IMR-90 (cell line): Measurements from ENCODE around the gene NIPAL4. TPM values are rescaled to one million over a fixed set of nuclear protein-coding genes. Genes with fewer than 3 reads are reported as not detected.

Experiments
- ATAC-seq: fragments of 200-7000 bp; cut with Tn5 transposase; 2 replicates; pipeline ENCODE4 v1.9.1; 2020; ENCODE audit warnings: low read depth, mild to moderate bottlenecking, moderate library complexity
- BruUV-seq: library from RNA; stranded (reverse); fragments of 400-500 nt; replicated peaks from 2 replicates; lab custom pipeline; 2021; lab: Mats Ljungman, UMichigan
- CTCF ChIA-PET: fragments of 300-600 bp; formaldehyde crosslinking; extraction: SDS; loops from one replicate; lab custom pipeline; 2021; ENCODE audit warnings: antibody characterized with exemption; lab: Yijun Ruan, JAX
- POLR2A ChIA-PET: fragments of 300-600 bp; sonication (Branson Sonifier 250); formaldehyde crosslinking; loops from one replicate; lab custom pipeline; 2022; ENCODE audit warnings: antibody characterized with exemption; ENCODE audit not compliant: unreplicated experiment; lab: Charles Lee
- DNase-seq: peaks from one replicate; pipeline ENCODE4 v3.0.0; 2013
- H2AFZ ChIP-seq: replicated peaks from 2 replicates; pipeline ENCODE3; 2013; ENCODE audit warnings: low read length, mild to moderate bottlenecking; ENCODE audit not compliant: poor library complexity
- H2AK5ac ChIP-seq: 2 replicates; pipeline ENCODE4 v1.6.1; 2013; ENCODE audit warnings: low read depth, low read length, inconsistent platforms
- H2AK9ac ChIP-seq: replicated peaks from 2 replicates; pipeline ENCODE3; 2013; ENCODE audit warnings: mild to moderate bottlenecking, low read depth, low read length, moderate library complexity; ENCODE audit not compliant: poor library complexity
- H2BK120ac ChIP-seq: 2 replicates; pipeline ENCODE4 v1.6.1; 2013; ENCODE audit warnings: low read depth, low read length, inconsistent platforms
- H2BK15ac ChIP-seq: 3 replicates; pipeline ENCODE4 v1.6.1; 2013; ENCODE audit warnings: low read depth, low read length, inconsistent platforms
- H2BK20ac ChIP-seq: 2 replicates; pipeline ENCODE4 v1.6.1; 2013; ENCODE audit warnings: low read depth, mild to moderate bottlenecking, inconsistent platforms, low read length, moderate library complexity
- H2BK5ac ChIP-seq: 2 replicates; pipeline ENCODE4 v1.6.1; 2013; ENCODE audit warnings: mild to moderate bottlenecking, low read depth, low read length, inconsistent platforms; ENCODE audit not compliant: poor library complexity, severe bottlenecking
- H3K14ac ChIP-seq: replicated peaks from 2 replicates; pipeline ENCODE4 v1.6.1; 2013; ENCODE audit warnings: low read depth, low read length, inconsistent platforms
- H3K18ac ChIP-seq: 2 replicates; pipeline ENCODE4 v1.6.1; 2013; ENCODE audit warnings: low read depth, low read length, control low read depth
- H3K23ac ChIP-seq: 2 replicates; pipeline ENCODE4 v1.6.1; 2013; ENCODE audit warnings: low read depth, low read length, inconsistent platforms
- H3K27ac ChIP-seq: 2 replicates; pipeline ENCODE4 v1.5.1; 2013; ENCODE audit warnings: mild to moderate bottlenecking, control low read depth, low read length; ENCODE audit not compliant: insufficient read depth
- H3K27me3 ChIP-seq: 2 replicates; pipeline ENCODE4 v1.6.1; 2013; ENCODE audit warnings: low read length; ENCODE audit not compliant: control insufficient read depth, insufficient read depth
- H3K36me3 ChIP-seq: 2 replicates; pipeline ENCODE4 v1.6.1; 2013; ENCODE audit warnings: low read length, mixed read lengths; ENCODE audit not compliant: control insufficient read depth, insufficient read depth
- H3K4ac ChIP-seq: 2 replicates; pipeline ENCODE4 v1.6.1; 2013; ENCODE audit warnings: low read depth, low read length, inconsistent platforms
- H3K4me1 ChIP-seq: 2 replicates; pipeline ENCODE4 v1.6.1; 2013; ENCODE audit warnings: low read length, mixed read lengths; ENCODE audit not compliant: control insufficient read depth, insufficient read depth
- H3K4me2 ChIP-seq: 2 replicates; pipeline ENCODE4 v1.6.1; 2013; ENCODE audit warnings: low read depth, mild to moderate bottlenecking, control low read depth, low read length, moderate library complexity
- H3K4me3 ChIP-seq: 2 replicates; pipeline ENCODE4 v1.5.1; 2013; ENCODE audit warnings: low read depth, mild to moderate bottlenecking, control low read depth, low read length, moderate library complexity; ENCODE audit not compliant: insufficient read depth
- H3K56ac ChIP-seq: 2 replicates; pipeline ENCODE4 v1.6.1; 2013; ENCODE audit warnings: low read length, inconsistent platforms; ENCODE audit not compliant: insufficient read depth; ENCODE audit errors: extremely low read depth
- H3K79me1 ChIP-seq, 2 experiments: 2 replicates each; pipeline ENCODE4 v1.6.1; 2013; ENCODE audit warnings: low read length in 2 of 2, inconsistent platforms in 1 of 2, low read depth in 1 of 2
- H3K9ac ChIP-seq: 2 replicates; pipeline ENCODE4 v1.6.1; 2013; ENCODE audit warnings: low read depth, low read length, control low read depth
- H3K9me1 ChIP-seq: 2 replicates; pipeline ENCODE4 v1.6.1; 2013; ENCODE audit warnings: low read length, inconsistent platforms; ENCODE audit not compliant: insufficient read depth
- H3K9me3 ChIP-seq: 2 replicates; pipeline ENCODE4 v1.6.1; 2013; ENCODE audit warnings: low read length; ENCODE audit not compliant: control insufficient read depth, insufficient read depth
- H4K20me1 ChIP-seq: 2 replicates; pipeline ENCODE4 v1.6.1; 2013; ENCODE audit warnings: low read length, inconsistent platforms; ENCODE audit not compliant: insufficient read depth
- H4K5ac ChIP-seq: 2 replicates; pipeline ENCODE4 v1.6.1; 2013; ENCODE audit warnings: mild to moderate bottlenecking, low read depth, low read length, control low read depth
- H4K8ac ChIP-seq, 2 experiments: 2 replicates each; pipeline ENCODE4 v1.6.1; 2013; ENCODE audit warnings: low read depth in 2 of 2, low read length in 2 of 2, control low read depth in 1 of 2, inconsistent platforms in 1 of 2
- H4K91ac ChIP-seq: 2 replicates; pipeline ENCODE4 v1.6.1; 2013; ENCODE audit warnings: low read depth, low read length, inconsistent platforms; ENCODE audit not compliant: insufficient read depth
- NFE2L2 ChIP-seq: fragments of 150-350 bp; IDR thresholded peaks from 2 replicates; pipeline ENCODE4 v1.6.1; 2016; ENCODE audit warnings: low read depth, mild to moderate bottlenecking, low read length
- WGBS, 2 experiments: methylation state at CpG; one replicate each; pipeline versions ENCODE4 v1.1.5 to v1.1.7; 2013; ENCODE audit warnings: missing lambda C conversion rate in 2 of 2; ENCODE audit not compliant: insufficient read length in 1 of 2; ENCODE audit errors: extremely low coverage in 2 of 2; 5-methylcytosine and 5-hydroxymethylcytosine counted together
- dilution Hi-C: fragments of 300-500 bp; cut with HindIII; formaldehyde crosslinking; loops from one replicate; pipeline ENCODE4 v1.14.3; 2018; ENCODE audit warnings: low sequenced_read_pairs; ENCODE audit not compliant: unreplicated experiment
- in situ Hi-C: fragments of 300-500 bp; cut with MboI; formaldehyde crosslinking; loops from 3 replicates; pipeline ENCODE4 v1.14.3; 2019; ENCODE audit warnings: low sequenced_read_pairs, inconsistent platforms, mixed read lengths
- intact Hi-C: fragments of 100-400 bp; cut with micrococcal nuclease; formaldehyde crosslinking; loops from 2 replicates; pipeline ENCODE4 v1.10.0; 2022
- polyA plus RNA-seq, 3 experiments: library from polyadenylated mRNA; depleted of rRNA; stranded (reverse); fragments of >200 nt; gene quantifications; 2 replicates each; pipeline ENCODE4 v1.2.3, GENCODE V29; 2012; ENCODE audit warnings: low replicate concordance in 1 of 3
- total RNA-seq: library from RNA; depleted of rRNA; stranded (reverse); fragments of >200 nt; gene quantifications from 2 replicates; pipeline ENCODE4 v1.2.3, GENCODE V29; 2012

NIPAL4 gene
- total and polyA plus RNA-seq, 2 of the 4 experiments (the other 2 are of a cell fraction): 0.18 to 0.39 TPM

- H4K5ac ChIP-seq: no peak overlapping the region
- H3K23ac ChIP-seq: no peak overlapping the region
- H3K4me1 ChIP-seq: peaks cover 2% of the 10 kb centered on the region; the same call in 1 of the 2 replicates
- intact Hi-C loops (no loop called here), dilution Hi-C loops (no loop called here), in situ Hi-C loops (no loop called here)
- H3K36me3 ChIP-seq: no peaks in the 10 kb centered on the region
- no peak overlapping the region for H3K9ac ChIP-seq
- H3K4me3 ChIP-seq: no peak overlapping the region
- H3K4me2 ChIP-seq: no peak overlapping the region
- no peak overlapping the region for H2BK20ac ChIP-seq
- no peaks in the 10 kb centered on the region for H3K27me3 ChIP-seq
- no peak overlapping the region for H3K4ac ChIP-seq
- no peak overlapping the region for H4K91ac ChIP-seq
- no peak overlapping the region for H3K56ac ChIP-seq
- H3K9me1 ChIP-seq: no peaks in the 10 kb centered on the region; the same call in 1 of the 2 replicates
- ChIA-PET CTCF (interaction anchor here (1.5 kb wide), 1 partner anchor 13 kb away, joined by 4 read pairs; the partner anchor contains the start of gene NIPAL4), POLR2A (no interaction called here)
- no peak overlapping the region for H3K27ac ChIP-seq
- H4K8ac ChIP-seq: no peak overlapping the region
- H2BK5ac ChIP-seq: no peak overlapping the region
- H2BK15ac ChIP-seq: no peak overlapping the region
- 89% methylated on average over 6 of the region's 13 CpGs; no CpG with 5 or more reads in 1 of the 2 experiments for WGBS, 2 experiments
- H3K79me1 ChIP-seq: no peaks in the 10 kb centered on the region
- no peak overlapping the region for H3K14ac ChIP-seq
- no peak overlapping the region for H3K18ac ChIP-seq
- no peaks in the 10 kb centered on the region for H3K9me3 ChIP-seq
- H4K20me1 ChIP-seq: no peaks in the 10 kb centered on the region
- no peak overlapping the region for H2AK9ac ChIP-seq
- no TSS peak for BruUV-seq
- TF ChIP-seq NFE2L2: no peak
- no peak overlapping the region for H2AFZ ChIP-seq
- DNase-seq: no peak
- no peak overlapping the region for H2AK5ac ChIP-seq
- no peak for ATAC-seq
- H2BK120ac ChIP-seq: no peak overlapping the region
Measured at GRCh38 chr5:157447201-157447637, 12.8 kb upstream of the NIPAL4 start.
